ENCODE data around the gene LRRC45.

GRCh38 chr17:82046903-82047302, 23.8 kb downstream of the LRRC45 start:
- TF ChIP-seq CTCF (IDR thresholded peaks at IDR 0.05; ENCODE audit: insufficient read depth, low read length, poor library complexity, severe bottlenecking) (no peak), EZH2phosphoT487 (conservative IDR thresholded peaks at IDR 0.05; ENCODE audit: low read length) (no peak)
